ENCODE measurements around the gene NBEAL2. TPM values are rescaled to one million over a fixed set of nuclear protein-coding genes. Genes with fewer than 3 reads are reported as not detected.
A peak's percentile ranks its signal among the peaks of the same experiment; 100 is the strongest.

Gene NBEAL2
- total and polyA plus RNA-seq, 2 of the 8 experiments (the other 6 are each of a cell fraction or from before 2014, with no cell fraction given): 27.3 to 46.9 TPM

- TF ChIP-seq CTBP2 (IDR thresholded peaks at IDR 0.05; ENCODE audit: borderline replicate concordance, insufficient read depth, insufficient read length, low read length) (no peak), CHD7 (IDR thresholded peaks at IDR 0.05; ENCODE audit: insufficient replicate concordance, low read length) (no peak), RAD21 (IDR thresholded peaks at IDR 0.05 in 1 of 2, conservative IDR thresholded peaks at IDR 0.05 in 1 of 2; ENCODE audit: low read depth in 2 of 2, low read length in 2 of 2) (peak; percentile 40 to 47), KDM1A (IDR thresholded peaks at IDR 0.05; ENCODE audit: borderline replicate concordance, low read length) (no peak), GTF2F1 (IDR thresholded peaks at IDR 0.05; ENCODE audit: borderline replicate concordance, low read depth, low read length) (no peak), NRF1 (IDR thresholded peaks at IDR 0.05; ENCODE audit: low read depth, low read length) (no peak), GABPA (IDR thresholded peaks at IDR 0.05; ENCODE audit: borderline replicate concordance, insufficient read depth, low read length) (no peak), CHD2 (IDR thresholded peaks at IDR 0.05; ENCODE audit: low read length) (0 out of 2 replicates have a peak, but pooled peaks have one; percentile 53), SP4 (IDR thresholded peaks at IDR 0.05; ENCODE audit: low read length) (peak; percentile 33; the same call in 1 of the 2 replicates)
Observed at GRCh38 chr3:46935168-46935858, 44.2 kb upstream of the NBEAL2 start (continued).
